ENCODE measurements around the gene KRTAP10-4.
"Not testable (repeated sequence)": the region's sequence is repeated elsewhere in the genome, so short reads cannot be mapped to it uniquely, and the experiment has no call there.

Gene KRTAP10-4

DNA sequence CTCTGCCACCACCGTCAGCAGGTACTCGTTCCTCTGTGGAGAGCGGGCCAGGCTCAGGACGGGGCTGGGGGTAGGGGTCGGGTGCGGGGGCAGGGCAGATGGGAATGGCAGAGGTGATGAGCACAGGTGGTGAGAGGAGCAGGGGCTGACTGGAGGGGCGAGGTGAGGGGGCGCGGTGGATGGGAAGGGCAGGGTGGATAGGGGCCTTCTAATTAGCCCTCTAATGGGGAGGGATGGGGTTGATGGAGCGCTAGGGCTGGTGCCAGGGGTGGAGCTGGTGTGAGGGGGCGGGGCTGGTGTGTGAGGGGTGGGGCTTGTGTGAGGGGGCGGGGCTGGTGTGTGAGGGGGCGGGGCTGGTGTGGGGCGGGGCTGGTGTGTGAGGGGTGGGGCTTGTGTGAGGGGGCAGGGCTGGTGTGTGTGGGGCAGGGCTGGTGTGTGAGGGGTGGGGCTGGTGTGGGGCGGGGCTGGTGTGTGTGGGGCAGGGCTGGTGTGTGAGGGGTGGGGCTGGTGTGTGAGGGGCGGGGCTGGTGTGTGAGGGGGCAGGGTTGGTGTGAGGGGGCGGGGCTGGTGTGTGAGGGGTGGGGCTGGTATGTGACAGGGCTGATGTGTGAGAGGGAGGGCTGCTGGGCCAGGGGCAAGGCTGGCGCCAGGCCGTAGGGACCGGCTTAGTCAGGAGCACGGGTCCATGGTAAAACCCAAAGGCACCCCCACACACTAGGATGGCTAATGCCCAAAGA lies 39.5 kb upstream of the KRTAP10-4 start:
- DNase-seq (ENCODE audit: low read depth, low spot score) = no peak

DNA sequence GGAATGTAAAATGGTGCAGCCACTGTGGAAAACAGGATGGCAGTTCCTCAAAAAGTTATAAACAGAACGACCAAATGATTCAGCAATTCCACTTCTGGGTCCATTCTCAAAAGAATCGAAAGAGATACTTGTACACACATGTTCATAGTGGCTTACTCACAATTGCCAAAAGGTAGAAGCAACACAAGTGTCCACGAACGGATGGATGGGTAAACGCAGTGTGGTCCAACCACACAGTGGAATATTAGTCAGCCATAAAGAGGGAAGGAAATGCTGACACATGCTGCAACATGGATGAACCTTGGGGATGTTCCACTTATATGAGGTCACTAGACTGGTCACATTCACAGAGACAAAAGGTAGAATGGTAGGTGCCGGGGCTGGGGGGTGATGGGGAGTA lies 38.8 kb upstream of the KRTAP10-4 start:
- no peak for DNase-seq (ENCODE audit: low read depth, low spot score)

DNA sequence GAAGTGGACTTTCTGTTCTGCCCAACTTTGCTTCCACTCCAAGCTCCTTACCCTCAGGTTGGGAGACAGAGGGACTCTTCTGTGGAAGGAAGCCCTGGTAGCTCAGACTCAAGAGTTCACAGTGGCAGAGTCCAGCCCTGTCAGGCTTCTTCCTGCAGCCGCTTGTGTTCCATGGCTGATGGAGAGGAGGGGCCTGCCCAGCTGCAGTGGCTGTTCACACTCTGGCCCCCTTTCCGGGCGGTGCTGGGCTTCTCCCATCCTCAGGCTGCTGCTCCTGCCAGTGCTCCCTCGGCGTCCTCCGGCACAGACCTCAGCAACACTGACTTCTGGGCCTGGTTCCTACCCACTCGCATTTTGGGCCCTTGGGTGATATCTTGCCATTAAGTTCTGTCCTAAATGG lies 37.6 kb upstream of the KRTAP10-4 start:
- no peak for DNase-seq (ENCODE audit: low read depth, low spot score)

DNA sequence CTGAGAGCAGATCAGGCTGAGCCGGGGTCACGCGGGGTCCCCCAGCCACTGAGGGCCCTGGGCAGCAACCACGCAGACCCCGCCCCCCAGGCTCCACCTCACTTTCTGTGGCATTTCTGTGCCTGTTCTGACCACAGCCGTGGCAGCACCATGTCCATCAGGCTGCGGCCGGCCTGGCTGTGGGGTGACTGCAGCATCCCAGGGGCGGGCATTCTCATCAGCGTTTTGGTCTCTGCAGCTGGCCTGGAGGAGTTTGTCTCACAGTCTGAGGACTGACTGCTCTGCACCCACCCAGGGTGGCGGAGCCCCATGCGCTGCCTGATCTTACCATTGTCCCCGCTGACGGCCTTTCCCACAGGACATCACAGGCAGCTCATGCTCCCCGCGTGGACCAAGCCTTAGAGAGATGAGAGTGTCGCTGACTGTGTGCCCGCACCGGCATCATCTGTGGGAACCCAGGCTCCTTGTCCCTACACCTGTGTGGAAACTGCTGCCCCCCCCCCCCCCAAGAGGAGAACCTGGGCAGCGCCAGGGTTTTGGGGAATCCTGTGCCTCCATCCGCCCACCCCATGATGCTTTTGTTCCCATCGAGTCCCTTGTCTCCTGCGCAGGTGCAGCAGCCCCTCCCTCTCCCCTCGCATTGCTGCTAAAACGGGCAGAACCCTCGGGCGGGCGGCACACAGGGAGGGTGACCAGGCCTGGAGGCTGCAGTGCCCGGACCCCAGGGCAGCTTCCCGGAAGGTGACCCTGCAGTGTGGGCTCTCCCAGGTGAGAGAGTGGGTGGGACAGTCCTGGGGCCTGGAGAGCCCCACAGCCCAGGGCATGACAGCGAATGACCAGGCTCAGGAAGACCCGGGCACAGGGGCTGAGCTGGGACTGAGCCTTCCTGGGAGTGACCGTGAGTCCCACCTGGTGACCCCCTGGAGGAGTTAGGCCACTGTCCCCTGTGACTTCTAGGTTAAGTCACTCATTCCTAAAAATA lies 35.3 kb upstream of the KRTAP10-4 start:
- no peak for DNase-seq (ENCODE audit: low read depth, low spot score)

DNA sequence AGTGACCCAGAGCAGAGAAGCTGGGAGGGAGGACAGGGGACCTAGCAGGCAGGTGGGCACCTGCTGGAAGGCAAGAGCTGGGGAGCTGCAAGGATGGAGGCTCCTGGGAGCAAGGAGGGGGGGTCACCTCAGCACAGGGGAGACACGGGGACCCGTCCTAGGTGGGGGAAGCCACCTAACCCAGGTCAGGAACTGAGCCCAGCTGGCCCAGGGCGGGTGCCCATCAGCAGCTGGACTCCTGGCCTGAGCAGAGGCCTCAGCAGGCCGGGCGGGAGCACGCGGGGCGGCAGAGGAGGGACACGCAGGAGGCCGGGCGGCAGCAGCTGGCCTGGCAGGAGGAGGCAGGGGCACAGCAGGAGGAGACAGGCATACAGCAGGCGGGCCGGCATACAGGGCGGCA lies 34.5 kb upstream of the KRTAP10-4 start:
- no peak for DNase-seq (ENCODE audit: low read depth, low spot score)

DNA sequence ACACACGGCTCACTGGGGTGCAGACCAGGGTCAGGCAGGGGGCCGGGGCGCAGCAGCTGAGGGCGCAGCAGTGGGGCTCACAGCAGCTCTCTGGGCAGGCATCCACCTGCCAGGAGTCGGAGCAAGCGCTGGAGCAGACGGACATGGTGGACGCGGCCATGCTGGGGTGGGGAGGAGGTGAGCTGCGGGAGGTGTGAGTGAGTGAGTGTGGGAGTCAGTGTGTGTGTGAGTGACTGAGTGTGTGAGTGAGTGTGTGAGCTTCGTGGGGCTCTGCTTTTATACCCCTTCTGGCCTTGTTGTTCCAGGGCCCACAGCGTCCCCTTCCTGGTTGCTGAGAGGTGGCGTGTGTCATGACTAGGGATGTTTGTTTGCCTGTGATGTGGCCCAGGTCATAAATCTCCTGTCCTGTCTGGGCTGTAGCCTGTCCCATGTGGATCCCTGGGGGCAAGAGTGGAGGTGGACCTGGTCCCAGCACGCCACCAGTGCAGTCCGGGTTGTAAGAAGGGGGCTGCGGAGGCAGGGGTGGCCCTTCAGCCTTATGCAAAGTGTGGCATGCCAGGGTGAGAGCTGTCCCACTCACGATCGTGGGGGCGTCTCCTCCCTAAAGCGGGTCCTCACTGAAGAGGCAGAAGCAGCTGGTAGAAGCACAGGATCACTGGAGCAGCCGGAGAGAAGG lies 33.4 kb upstream of the KRTAP10-4 start, which contains the start of gene KRTAP10-1:
Gene KRTAP10-1 (minus strand): TSS at position 205 of the 676 bp plus-strand sequence. CDS start 45 bp downstream, at position 160.
- DNase-seq (ENCODE audit: low read depth, low spot score) = no peak

DNA sequence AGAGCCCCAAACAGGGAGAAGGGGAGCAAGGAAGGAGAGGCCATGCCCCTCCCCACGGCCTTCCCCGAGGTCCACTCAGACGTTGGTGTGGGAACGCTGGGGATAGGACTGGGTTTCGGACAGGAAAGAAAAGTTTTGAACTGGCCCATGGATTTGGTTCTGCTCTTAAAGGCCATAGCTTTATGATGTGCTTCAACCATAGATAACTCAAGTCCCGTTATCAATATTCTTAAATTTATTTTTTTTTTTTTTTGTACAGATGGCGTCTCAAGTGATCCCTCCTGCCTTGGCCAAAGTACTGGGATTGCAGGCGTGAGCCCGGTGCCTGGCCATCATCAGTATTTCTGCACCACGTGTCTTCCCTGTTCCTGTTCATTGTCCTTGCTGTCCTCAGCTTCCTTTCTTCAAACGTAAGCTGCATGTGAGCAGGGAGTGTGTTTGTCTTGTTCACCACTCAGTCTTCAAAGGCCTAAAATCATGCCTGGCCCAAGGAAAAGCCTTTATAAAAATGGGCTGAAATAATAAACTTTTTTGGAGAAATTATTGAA lies 32.7 kb upstream of the KRTAP10-4 start:
- DNase-seq (ENCODE audit: low read depth, low spot score) = no peak

DNA sequence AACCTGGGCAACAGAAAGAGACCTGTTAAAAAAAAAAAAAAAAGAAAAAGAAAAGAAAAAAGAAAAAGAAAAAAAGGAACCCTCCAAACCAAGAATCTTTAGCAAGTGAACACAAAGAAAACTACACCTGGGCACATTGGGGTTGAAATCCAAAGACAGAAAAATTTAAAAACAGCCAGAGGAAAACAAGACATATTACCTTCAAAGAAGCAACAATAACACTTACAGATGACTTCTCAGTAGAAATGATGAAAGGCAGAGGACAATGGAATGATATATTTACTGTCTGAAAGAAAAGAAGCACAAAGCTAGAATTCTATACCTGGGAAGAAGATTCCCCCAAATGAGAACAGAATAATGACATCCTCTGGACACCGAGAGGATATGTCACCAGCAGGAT lies 30.8 kb upstream of the KRTAP10-4 start:
- no peak for DNase-seq (ENCODE audit: low read depth, low spot score)

DNA sequence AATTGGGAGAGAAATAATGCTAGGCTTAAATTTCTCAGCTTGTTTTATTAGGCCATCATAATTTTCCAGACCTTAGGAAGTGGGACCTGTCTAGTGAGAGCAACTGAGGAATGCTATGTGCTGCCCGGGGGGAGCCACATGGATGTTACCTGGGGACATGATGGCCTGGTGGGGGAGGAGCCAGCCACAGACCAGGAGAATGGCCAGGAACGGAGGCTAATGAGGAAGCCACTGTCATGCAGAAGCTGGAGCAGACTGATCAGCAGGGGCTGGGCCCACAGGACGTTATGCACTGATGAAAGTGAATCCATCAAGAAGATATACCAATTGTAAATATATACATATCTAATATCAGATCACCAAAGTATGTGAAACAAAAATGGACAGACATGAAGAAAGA lies 29.0 kb upstream of the KRTAP10-4 start:
- DNase-seq (ENCODE audit: low read depth, low spot score) = no peak

DNA sequence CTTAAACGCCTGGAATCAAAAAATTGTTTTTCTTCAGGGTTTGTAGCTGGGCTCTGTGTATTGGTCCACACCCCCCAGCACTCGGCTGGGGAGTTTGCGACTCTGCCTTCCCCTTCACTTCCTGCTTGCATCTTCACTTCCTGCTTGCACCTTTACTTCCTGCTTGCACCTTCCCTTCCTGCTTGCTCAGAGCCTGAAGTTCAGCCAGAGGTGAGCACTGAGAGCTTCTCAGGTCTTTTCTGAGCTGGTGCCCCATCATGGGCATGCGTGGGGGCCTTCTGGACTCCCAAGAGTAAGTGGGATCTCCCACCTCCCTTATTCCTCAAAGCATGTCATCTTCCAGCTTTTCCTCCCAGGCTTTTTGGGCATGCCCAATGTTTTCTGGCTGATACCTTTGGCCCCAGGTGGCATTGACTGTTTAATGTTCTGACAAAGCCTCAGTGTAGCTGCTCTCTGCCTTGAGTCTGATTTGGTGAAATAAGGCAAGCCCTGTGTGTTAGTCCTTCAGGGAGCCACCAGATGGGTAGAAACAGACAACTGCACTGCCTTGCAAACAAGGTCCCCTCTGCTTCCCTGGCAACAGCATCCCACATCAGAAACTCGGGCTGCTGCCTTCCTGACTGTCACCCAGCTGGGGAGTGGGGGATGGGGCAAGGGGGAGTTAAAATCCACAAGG lies 25.7 kb upstream of the KRTAP10-4 start:
- DNase-seq (ENCODE audit: low read depth, low spot score) = no peak

DNA sequence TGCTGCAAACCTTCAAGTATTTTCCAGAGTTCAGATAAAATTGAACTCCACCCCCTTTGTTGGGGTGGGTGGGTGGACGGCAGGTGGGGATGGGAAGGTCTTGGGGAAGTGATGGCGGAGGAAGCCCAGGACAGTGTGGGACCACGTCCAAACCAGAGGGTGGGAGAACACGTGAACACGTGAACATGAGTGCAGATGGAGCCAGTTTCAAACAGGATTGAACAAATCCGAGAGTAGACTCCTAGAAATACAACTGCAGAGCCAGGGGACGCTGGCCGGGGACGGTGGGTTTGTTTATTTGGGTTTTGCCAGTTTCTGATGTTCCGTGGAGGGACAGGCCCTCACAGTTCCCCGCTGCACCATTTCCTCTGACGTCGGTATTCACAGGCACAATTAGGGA lies 25.1 kb upstream of the KRTAP10-4 start:
- no peak for DNase-seq (ENCODE audit: low read depth, low spot score)

DNA sequence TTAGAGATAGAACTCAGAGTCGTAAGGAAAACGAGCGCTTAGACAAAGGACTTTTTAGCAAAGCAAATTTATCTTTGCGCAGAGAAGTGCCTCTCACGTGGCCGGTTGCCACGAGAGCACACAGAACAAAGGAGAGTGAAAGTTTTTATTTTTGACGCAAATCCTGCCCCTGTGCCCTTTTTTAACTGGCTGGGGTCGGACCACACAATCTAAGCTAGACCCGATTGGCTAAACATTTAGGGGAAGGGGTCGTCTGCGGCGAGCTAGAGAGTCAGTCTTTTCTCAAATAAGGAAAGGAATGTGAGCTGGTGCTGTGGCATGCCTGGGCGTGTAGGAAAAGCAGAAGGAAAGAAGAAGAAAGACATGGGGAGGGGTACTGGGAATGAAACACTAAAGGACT lies 24.6 kb upstream of the KRTAP10-4 start:
- DNase-seq (ENCODE audit: low read depth, low spot score) = no peak

DNA sequence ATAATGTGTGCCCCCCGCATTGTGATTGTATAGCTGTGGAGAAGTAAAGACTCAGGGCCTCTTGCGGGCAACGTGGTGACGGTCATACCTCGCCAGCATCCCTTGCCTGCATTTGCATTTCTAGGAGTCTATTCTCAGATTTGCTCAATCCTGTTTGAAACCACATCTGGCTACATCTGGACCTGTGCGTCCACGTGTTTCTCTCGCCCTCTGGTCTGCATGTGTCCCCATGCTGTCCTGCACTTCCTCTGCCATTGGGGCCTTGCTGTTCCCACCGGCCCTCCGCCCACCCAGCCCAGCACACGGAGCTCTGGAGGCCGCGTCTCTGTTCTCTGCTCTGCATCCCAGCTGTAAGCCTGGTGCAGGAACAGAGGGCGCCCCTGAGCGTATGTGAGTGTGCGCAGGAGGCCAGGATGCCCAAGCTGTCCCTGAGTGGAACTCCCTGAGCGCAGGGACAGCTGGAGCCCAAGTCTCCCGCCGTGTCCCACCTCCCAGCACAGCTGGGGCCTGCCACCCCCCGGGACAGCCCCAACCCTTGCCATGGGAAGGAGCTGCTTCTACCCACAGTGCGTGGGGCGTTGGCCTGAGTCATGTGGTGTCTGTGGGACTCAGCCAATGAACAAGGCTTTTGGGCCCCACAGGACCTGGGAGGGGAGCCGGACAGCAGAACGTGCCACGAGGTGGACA lies 23.9 kb upstream of the KRTAP10-4 start:
- DNase-seq (ENCODE audit: low read depth, low spot score) = no peak

DNA sequence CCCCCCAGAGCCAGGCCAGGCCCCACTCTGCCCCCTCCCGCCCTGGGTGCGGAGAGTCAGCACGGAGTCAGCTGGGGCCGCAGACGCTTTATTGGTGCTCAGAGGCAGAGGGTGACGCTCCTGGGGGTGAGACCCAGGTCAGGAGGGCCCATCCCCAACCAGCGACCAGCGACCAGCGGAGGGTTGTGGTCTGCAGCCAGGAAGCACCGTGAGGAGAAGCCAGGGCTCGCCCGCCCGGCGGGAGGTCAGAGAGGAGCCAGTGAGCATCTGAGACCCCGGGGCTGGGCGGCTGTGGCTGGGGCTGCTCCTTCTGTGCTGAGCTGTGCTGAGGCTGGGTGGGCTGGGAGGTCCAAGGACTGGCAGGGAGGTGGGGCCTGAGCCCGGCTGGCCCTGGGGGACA lies 23.2 kb upstream of the KRTAP10-4 start:
- not testable (repeated sequence) for DNase-seq (ENCODE audit: low read depth, low spot score)

DNA sequence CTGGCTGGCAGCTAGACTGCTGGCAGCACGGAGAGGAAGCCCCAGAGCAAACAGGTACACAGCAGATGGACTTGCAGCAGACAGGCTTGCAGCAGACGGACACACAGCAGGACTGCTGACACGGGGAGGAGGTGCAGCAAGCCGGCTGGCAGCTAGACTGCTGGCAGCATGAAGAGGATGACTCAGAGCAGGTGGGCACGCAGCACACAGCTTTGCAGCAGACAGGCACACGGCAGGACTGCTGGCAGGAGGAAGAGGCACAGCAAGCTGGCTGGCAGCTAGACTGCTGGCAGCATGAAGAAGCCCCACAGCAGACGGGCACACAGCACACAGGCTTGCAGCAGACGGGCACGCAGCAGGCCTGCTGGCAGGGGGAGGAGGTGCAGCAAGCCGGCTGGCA lies 22.7 kb upstream of the KRTAP10-4 start:
- no peak for DNase-seq (ENCODE audit: low read depth, low spot score)

DNA sequence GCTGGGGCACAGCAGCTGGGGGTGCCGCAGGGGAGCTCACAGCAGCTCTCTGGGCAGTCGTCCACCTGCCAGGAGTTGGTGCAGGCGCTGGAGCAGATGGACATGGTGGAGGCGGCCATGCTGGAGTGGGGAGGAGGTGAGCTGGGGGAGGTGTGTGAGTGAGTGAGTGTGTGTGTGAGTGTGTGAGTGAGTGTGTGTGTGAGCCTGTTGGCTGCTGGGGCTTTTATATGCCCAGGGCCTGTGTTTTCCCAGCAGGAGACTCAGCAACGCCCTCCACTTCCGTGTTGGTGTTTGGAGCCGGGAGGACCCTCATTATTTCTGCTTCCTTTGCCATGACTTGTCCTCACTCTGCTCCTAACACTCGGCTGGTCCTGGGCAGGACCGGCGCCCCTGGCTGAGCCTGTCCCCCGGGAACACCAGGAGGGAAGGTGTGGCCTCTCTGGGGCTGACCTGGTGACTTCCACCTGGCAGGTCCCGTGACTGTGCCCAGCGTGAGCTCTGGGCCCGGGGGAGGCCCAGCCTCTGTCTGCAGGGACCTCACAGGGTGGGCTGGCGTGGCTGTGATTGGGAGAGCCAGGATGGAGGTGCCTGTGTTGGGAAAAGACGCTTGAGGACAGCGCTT lies 22.1 kb upstream of the KRTAP10-4 start, which contains the start of gene KRTAP10-2:
Gene KRTAP10-2 (minus strand): TSS at position 166 of the 622 bp plus-strand sequence. CDS start 47 bp downstream, at position 119.
- no peak for DNase-seq (ENCODE audit: low read depth, low spot score)

DNA sequence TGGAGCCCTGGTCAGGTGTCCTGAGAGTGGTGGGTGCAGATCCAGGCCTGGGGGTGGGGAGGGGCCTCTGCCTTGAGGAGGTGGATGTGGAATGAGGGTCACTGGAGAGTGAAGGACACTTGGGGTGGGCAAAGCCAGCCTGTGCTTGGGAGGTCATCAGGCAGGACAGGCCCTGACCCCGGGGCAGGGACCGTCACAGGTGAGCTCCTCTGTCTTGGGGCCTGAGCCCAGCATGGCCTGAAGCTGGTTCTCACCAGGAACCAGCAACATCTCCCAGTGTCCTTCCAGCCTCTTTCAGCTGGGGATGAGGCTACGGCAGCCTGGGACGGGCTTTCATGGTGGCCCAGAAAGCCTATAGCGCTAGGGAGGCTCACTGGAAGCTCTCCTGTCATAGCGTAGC lies 21.4 kb upstream of the KRTAP10-4 start:
- DNase-seq (ENCODE audit: low read depth, low spot score) = no peak

DNA sequence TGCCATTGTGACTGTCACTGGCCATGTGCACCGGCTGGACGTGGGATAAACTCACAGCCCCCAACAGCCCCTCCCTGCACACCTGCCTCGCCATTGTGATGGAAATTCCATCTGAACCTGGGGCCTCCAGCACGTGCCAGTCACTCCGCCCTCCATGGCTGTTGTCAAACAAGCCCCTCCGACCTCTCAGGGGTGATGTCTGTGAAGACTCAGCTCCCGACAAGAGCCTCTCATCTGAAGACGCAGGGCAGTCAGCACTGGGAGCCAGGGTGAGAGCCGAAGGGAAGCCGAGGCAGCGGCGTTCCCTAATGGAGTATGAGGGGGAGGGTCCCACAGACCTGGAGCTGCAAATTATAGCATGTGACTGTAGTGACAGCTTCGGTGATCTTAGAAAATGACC lies 20.8 kb upstream of the KRTAP10-4 start:
- no peak for DNase-seq (ENCODE audit: low read depth, low spot score)

DNA sequence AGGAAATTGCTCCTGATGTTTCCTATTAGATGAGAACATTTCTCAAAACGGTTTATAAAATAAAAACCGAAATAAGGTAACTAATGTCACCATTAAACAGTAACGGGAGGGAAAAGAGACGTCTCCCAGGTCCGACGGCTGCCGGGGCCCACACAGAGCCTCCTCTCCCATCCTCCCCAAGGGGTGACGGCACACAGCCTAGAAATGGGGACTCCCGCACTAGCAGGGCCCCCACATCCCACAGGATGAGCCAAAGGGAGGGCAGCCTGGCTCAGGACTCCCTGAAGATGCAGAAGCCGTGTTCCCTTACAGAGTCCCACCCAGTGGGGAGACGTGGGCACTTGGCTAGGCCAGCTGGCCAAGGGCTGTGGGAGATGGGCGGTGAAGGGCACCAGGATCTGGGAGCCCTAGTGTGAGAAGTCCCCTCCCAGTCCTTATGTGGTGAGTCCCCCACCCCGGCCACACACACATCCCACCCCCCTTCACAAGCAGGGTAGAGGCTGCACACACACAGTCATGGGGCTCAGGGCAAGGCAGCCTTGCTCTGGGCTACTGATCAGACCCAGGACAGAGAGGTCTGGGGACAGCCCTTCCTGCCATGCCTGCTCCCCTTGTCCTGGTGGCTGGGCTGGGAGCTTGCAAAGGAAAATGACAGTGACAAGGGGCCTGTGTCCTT lies 18.2 kb upstream of the KRTAP10-4 start:
- DNase-seq (ENCODE audit: low read depth, low spot score) = no peak

Data from activated naive CD8-positive, alpha-beta T cell treated with anti-CD3 and anti-CD28 coated beads, Interleukin-2, amount 50 U/mL, for 16 hours (primary cell).